GM18505 (cell line): Measurements from ENCODE around the gene KLK4.
"Not testable (repeated sequence)": the region's sequence is repeated elsewhere in the genome, so short reads cannot be mapped to it uniquely, and the experiment has no call there.

ENCODE experiments used
- ATAC-seq: cut with Tn5 transposase; IDR thresholded peaks from one replicate; pipeline ENCODE4 v1.9.1; 2021; ENCODE audit not compliant: unreplicated experiment
- POLR2A ChIP-seq: IDR thresholded peaks from 4 replicates; pipeline ENCODE4 v1.6.1; 2011; ENCODE audit warnings: borderline replicate concordance; ENCODE audit not compliant: insufficient read depth, insufficient read length; ENCODE audit errors: extremely low read depth

Gene KLK4

DNA sequence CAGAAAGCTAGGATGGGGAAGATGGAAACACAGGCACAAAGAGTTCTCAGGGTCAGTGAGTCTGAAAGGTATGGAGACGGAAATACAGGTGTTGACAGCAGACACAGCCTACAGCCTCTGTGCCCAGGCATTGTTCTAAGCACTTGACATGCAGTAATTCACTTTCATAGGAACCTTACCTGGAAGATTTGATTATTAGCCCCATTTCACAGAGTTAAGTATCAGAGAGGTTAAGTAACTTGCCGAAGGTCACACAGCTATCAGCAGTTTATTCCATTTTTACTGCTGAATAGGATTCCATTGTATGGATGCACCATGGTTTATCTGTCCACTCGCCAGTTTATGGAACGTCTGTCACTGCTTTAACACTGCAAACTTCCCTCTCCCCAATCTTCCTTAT, 13.2 kb downstream of the KLK4 start:
- TF ChIP-seq POLR2A = no peak
- no peak for ATAC-seq

- TF ChIP-seq POLR2A = no peak
- no peak for ATAC-seq
Observed at GRCh38 chr19:50897612-50898011, 13.6 kb downstream of the KLK4 start.

GRCh38 chr19:50897191-50897607, 14.0 kb downstream of the KLK4 start:
- no peak for TF ChIP-seq POLR2A
- ATAC-seq = peak; percentile 34

GRCh38 chr19:50896591-50897190, 14.5 kb downstream of the KLK4 start:
- TF ChIP-seq POLR2A = no peak
- peak; percentile 82 for ATAC-seq

- not testable (repeated sequence) for ATAC-seq
Observed at GRCh38 chr19:50896089-50896590, 15.1 kb downstream of the KLK4 start.

- ATAC-seq = no peak
- TF ChIP-seq POLR2A = no peak
Observed at GRCh38 chr19:50894478-50895356, 16.5 kb downstream of the KLK4 start.

- no peak for TF ChIP-seq POLR2A
- ATAC-seq = no peak
Observed at GRCh38 chr19:50893047-50893736, 18.0 kb downstream of the KLK4 start.

DNA sequence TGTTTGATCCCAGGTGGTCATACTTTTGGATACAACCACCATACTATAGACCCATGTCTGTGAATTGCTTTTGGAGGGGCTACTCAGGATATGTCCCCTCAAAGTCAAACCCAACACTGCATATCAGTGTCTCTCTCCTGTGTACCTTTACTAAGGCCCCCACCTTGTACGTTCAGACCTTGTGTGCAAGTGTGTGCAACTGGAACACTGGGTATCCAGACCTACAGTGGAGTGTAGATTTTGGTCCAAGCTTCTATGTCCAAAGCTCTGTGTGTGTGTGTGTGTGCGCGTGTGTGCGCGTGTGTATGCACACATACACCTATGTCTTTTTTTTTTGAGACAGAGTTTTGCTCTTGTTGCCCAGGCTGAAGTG, 20.0 kb downstream of the KLK4 start:
- ATAC-seq = no peak
- no peak for TF ChIP-seq POLR2A

GRCh38 chr19:50890422-50891252, 20.6 kb downstream of the KLK4 start:
- no peak for ATAC-seq
- no peak for TF ChIP-seq POLR2A

GRCh38 chr19:50889638-50890037, 21.6 kb downstream of the KLK4 start:
- TF ChIP-seq POLR2A = no peak
- no peak for ATAC-seq

DNA sequence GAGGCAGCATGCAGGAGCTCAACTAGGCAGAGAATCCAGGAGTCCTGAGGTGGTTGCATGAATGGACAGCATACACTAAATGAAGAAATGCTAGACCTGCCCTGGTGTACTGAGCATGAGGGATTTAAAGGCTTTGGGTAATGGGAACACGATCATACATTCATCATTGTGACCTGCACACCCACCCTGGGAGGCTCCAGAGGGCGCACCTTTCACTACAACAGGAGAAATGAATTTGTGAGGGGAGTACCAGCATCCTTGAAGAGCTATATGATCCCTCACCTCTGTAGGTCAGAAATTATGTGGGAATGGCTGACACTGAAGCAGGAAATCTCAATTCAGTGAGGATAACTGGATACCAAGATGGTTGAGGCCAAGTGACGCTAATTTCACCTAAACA, 29.0 kb downstream of the KLK4 start:
- no peak for ATAC-seq
- TF ChIP-seq POLR2A = no peak

DNA sequence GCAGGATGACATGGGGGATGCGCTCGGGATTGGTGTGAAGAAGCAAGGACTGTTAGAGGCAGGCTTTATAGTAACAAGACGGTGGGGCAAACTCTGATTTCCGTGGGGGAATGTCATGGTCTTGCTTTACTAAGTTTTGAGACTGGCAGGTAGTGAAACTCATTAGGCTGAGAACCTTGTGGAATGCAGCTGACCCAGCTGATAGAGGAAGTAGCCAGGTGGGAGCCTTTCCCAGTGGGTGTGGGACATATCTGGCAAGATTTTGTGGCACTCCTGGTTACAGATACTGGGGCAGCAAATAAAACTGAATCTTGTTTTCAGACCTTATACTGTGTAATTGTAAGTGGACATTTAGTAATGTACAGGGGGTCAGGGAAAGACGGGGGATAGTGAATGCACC, 31.0 kb downstream of the KLK4 start:
- ATAC-seq = no peak
- no peak for TF ChIP-seq POLR2A

DNA sequence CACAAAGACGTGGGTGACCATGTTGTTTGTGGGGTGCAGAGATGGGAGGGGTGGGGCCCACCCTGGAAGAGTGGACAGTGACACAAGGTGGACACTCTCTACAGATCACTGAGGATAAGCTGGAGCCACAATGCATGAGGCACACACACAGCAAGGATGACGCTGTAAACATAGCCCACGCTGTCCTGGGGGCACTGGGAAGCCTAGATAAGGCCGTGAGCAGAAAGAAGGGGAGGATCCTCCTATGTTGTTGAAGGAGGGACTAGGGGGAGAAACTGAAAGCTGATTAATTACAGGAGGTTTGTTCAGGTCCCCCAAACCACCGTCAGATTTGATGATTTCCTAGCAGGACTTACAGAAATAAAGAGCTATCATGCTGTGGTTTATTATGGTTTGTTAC, 32.3 kb downstream of the KLK4 start:
- ATAC-seq = no peak
- TF ChIP-seq POLR2A = no peak
